Activated CD4-positive, alpha-beta T cell treated with anti-CD3 and anti-CD28 coated beads for 4 hours (primary cell): Measurements from ENCODE around the gene WDR53.
"Not testable (repeated sequence)": the region's sequence is repeated elsewhere in the genome, so short reads cannot be mapped to it uniquely, and the experiment has no call there.

Source experiments
- DNase-seq, 2 donors: peaks; one replicate each; pipeline ENCODE4 v3.0.0-alpha.2; 2020

Gene WDR53

GRCh38 chr3:196557236-196557635 is 11.1 kb downstream of the WDR53 start:
- no peak for DNase-seq

- DNase-seq, result no peak
These were observed 13.1 kb downstream of the WDR53 start for GRCh38 chr3:196555295-196555694.

GRCh38 chr3:196554205-196554604 is 14.1 kb downstream of the WDR53 start:
- no peak for DNase-seq

- DNase-seq, result no peak
These were observed 14.8 kb downstream of the WDR53 start for GRCh38 chr3:196553551-196553950.

- no peak for DNase-seq
These were observed 16.1 kb downstream of the WDR53 start for GRCh38 chr3:196552253-196552652.

- DNase-seq, result not testable (repeated sequence)
These were observed 18.2 kb downstream of the WDR53 start for GRCh38 chr3:196550172-196550571.

- not testable (repeated sequence) for DNase-seq
These were observed 19.0 kb downstream of the WDR53 start for GRCh38 chr3:196549312-196549711.

- DNase-seq, result no peak
These were observed 21.3 kb downstream of the WDR53 start for GRCh38 chr3:196547067-196547466.

GRCh38 chr3:196546537-196546936 is 21.8 kb downstream of the WDR53 start:
- DNase-seq, result no peak

- DNase-seq, result no peak
These were observed 23.8 kb downstream of the WDR53 start for GRCh38 chr3:196544491-196544992.

- DNase-seq, result no peak
These were observed 26.5 kb downstream of the WDR53 start for GRCh38 chr3:196541684-196542445.

- peak; percentile 64 to 73 for DNase-seq
These were observed 30.9 kb downstream of the WDR53 start for GRCh38 chr3:196537319-196537984.

GRCh38 chr3:196533260-196533681 is 35.1 kb downstream of the WDR53 start:
- DNase-seq, result no peak

- DNase-seq, result no peak
These were observed 36.9 kb downstream of the WDR53 start for GRCh38 chr3:196531418-196531817.

- DNase-seq, result peak; percentile 71 to 74
These were observed 39.6 kb downstream of the WDR53 start for GRCh38 chr3:196528639-196529233.

GRCh38 chr3:196525141-196525540 is 43.2 kb downstream of the WDR53 start:
- no peak for DNase-seq

GRCh38 chr3:196524527-196524926 is 43.8 kb downstream of the WDR53 start:
- no peak for DNase-seq

GRCh38 chr3:196523841-196524240 is 44.5 kb downstream of the WDR53 start:
- DNase-seq, result no peak

GRCh38 chr3:196521291-196521690 is 47.1 kb downstream of the WDR53 start:
- not testable (repeated sequence) for DNase-seq

- no peak for DNase-seq
These were observed 48.7 kb downstream of the WDR53 start for GRCh38 chr3:196519718-196520082.

GRCh38 chr3:196518966-196519717 is 49.2 kb downstream of the WDR53 start:
- DNase-seq, result peak; percentile 58 to 62

- no peak for DNase-seq
These were observed 50.4 kb downstream of the WDR53 start for GRCh38 chr3:196517919-196518318.

- DNase-seq, result no peak
These were observed 51.1 kb downstream of the WDR53 start for GRCh38 chr3:196517162-196517800.
